C1 segment of cervical spinal cord (tissue), 14 donors: ENCODE data around the gene RBM25.
"Not testable (repeated sequence)": the region's sequence is repeated elsewhere in the genome, so short reads cannot be mapped to it uniquely, and the experiment has no call there.

Experiments
- DNase-seq, 14 donors: peaks; one replicate each; lab custom pipeline; 2025; lab: John Stamatoyannopoulos, UW

The RBM25 gene

GRCh38 chr14:73168691-73169090 lies 110.4 kb downstream of the RBM25 start:
- DNase-seq, result peak in 5 of 14 donors; percentile 54 to 69 (median 61)

- DNase-seq, result not testable (repeated sequence)
Measured at GRCh38 chr14:73169855-73170254, 111.5 kb downstream of the RBM25 start.

- DNase-seq, result no peak
Measured at GRCh38 chr14:73170686-73171085, 112.4 kb downstream of the RBM25 start.

GRCh38 chr14:73172500-73172899 lies 114.2 kb downstream of the RBM25 start:
- no peak for DNase-seq

GRCh38 chr14:73173092-73173735 lies 114.9 kb downstream of the RBM25 start:
- no peak for DNase-seq
